ENCODE measurements around the gene PON2.
"Not testable (repeated sequence)": the region's sequence is repeated elsewhere in the genome, so short reads cannot be mapped to it uniquely, and the experiment has no call there.

The PON2 gene

DNA sequence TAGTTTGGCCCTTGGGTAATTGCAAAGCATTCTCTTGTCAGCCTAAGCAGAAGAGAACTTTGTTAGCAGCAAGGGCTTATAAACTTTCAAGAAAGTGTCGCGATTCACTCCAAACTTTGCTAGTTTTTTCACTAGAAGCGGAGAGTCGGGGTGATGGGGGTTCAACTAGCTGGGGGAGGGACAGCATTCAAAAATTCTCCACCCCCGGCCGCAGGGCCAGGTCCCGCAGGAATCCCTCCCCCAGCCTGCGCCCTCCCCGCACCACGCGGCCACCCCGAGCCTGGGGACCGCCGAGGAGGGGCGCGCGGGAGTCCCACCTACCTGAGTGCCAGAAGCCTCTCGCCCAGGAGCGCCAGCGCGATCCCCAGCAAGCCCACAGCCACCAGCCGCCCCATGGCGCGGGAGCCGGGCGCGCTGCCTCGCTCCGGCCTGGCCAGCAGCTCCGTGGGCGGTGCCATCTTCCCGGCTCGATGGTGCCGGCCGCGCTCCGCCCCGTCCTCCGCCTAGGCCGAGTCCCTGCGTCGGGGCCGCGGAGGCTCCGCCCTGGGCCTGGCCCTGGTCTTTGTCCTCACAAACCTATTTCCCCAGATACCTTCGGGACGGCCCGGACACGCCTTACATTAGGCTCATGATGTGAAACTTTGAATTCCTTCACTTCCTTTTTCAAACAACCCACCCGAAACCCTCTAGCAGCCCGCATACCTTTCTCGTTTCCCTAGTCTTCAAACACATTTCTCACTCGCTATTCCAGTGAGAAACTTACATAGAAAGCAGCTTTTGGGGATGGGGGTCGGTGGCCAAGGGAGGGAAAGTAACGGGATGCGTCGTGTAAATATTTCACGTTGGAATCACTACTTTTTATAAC, at the start of gene PON2:
PON2 (minus strand) TSS at position 472 of the 865 bp plus-strand sequence; CDS start at position 395, 77 bp downstream.
- DNase-seq (ENCODE audit: low read depth), result peak; percentile 84

DNA sequence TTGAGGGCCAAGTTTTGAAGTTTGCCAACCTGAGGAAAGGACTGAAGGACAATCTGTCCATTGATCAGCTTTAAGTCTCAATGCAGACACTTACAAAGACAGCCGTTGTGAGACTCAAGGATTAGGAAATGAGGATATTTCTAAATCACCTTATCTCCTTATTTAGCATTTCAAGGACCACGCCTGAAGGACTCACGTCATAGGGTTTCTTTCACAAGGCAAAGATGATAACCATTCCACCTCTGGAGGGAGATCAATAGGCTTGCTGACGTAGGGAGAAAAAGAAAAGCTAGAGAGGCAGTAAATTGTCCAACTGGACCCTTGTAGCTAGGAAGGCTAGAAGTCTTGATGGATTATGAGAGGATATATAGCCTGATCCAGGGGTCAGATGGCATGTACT, 47.6 kb upstream of the PON2 start:
- no peak for DNase-seq (ENCODE audit: low read depth)

DNA sequence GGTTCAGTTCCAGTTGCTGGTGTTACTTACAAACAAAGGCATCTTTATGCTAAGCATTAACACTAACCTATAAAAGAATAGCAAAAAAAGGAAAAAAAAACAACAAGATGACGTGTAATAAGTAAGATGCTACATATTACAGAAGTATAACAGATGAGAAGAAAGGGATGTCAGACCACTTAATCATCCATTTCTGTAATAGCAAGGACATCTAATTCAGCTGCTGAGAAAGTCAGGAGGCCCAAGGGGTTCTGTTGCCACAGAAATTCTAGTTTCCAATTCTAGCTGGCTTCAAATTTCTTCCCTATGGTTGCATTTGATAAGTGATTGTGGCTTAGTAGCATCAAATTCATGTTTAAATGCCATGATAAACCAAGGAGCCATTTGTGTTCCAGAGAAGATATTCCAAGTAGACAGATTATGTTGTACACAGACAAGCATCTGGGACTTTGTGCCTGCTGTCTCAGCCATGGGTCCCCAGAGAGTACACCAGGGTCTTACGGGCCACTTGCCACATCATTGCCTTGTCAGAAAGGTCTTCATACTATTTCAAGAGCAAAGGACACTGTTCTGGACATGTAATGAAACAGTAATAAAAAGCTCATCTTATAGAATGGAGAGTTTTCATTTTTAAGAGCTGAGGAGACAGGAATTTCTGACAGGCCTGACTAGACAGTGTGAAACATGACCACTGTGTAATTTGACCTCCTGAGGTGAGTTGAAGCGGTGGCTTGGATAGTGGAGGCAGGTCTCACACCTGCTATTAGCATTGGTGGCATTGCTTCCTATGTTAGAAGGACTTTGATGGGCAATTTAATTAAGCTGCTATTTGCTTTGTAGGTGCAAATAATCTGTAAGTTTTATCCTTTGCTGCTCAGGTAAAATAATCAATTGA, 46.7 kb upstream of the PON2 start:
- no peak for DNase-seq (ENCODE audit: low read depth)

DNA sequence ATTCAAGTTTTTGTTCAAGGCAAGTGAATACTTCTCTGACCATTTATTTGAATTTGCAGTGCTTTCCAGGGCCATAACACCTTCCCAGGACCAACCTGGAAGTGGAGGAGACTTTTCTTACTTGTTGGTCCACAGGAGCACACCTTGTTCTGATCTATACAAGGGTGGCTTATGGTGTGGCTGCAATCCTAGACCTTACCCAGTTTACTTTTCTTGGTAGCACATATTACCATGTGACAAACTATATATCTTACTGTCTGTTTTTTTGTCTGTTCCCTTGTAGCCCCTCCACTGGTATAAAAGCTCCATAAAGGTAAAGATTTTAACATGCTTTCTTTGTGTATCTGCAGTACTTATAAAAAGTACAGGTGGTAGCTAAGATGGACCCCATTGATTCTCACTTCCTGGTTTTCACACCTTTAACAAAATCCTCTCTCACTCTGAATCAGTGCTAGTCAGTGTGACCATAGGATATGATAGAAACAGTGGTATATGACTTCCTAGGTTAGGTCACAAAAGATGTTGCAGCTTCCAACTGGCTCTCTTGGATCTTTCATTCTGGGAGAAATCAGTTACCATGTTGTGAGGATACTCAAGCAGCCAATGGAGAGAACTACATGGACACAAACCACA, 45.3 kb upstream of the PON2 start:
- no peak for DNase-seq (ENCODE audit: low read depth)

DNA sequence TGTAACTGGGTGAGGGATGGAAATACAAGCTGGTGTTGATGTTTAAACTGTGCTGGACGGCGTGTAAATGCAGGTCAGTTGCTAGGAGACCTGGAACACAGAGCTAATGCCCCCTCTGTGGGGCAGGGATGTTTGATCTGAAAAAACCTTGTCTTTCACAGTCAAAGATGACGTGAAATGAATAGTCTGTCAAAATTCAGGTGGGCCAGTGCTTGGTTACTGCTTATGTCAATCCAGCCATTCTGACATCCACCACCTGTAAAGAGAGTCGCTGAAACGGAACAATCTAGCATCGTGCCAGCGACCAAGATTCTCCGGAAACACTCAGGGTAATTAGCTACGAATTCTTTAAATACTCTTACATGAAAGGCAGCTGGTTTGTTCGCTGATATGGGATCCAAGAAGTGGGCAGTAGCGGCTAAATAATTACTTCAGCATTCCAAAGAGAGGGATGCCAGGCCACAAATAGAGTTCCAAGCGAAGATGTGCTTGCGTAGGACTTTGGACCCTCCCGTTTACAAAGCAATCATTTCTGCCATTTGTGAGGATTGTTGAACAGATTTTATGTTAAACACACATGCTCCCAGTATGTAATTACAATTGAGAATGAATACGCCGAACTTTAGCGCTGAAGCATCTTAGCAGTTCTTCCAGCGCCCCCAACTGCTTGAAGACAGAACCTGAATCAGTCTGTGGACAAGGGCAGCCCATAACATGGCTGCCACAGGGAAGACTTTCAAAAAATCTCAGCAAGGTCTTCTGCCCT, 43.6 kb upstream of the PON2 start:
- DNase-seq (ENCODE audit: low read depth), result peak; percentile 43

DNA sequence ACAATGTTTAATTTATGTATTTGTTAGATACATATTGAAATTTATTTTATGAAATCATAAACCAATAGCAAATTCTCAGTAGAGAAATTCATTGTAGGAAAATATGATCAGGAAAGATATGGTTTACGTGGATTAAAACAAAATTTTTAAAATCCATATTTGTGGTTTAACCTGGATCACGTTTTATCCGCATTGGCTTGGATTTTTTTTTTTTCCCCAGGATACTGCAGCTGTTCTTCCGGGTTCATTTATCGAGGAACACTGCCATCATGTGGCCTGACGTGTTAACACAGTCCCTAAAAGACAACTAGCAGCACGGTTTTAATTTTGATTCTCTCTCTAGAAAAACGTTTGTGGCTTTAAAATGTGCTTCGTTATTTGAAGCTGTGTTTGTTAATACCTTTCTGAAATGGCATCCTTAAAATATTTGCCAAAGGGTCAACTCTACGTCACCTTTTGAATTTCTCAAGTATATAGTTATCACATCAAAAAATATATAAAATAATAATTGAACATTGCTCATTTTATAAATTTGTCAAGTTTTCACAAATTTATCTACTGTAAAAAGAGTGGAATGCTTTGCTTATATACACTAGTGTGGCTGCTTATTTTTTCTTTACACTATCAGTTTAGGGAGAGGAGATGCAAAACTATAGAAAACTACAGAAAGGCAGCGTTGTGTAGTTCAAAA, 42.2 kb upstream of the PON2 start:
- DNase-seq (ENCODE audit: low read depth), result peak; percentile 78

DNA sequence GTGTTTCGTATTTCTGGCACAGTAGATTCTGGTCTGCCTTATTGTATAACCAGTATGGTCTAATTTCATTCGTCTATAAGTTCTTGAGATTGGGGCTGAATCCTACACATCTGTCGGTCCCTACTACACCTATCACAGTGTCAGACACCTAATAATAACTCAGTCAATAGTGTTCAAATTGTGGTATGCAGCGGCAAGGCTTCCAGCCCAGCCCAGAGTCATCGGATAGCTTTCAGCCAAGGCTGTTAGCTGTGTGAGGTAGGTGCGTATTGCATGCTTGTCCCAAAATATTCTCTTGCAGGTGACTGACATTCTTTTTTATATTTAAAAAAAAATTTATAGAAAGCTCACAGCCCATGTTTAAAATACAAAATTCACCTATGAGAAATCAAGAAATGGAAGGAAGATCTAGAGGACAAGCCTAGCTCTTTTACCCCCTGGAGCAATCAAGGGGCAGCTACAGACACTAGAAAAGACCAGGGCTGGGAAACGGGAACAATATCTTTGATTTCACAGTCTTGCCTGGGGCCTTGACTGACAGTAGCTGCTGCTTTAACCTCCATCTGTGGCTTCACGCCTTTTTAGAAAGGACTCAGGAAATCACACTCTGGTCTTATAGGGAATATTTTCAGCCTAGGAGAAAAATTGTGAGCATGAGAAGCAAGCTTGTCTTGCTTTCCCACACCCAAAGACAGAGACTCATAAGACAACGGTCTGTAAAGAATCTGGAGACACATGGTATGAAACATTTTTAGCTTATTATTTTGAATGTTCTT, 41.4 kb upstream of the PON2 start:
- no peak for DNase-seq (ENCODE audit: low read depth)

DNA sequence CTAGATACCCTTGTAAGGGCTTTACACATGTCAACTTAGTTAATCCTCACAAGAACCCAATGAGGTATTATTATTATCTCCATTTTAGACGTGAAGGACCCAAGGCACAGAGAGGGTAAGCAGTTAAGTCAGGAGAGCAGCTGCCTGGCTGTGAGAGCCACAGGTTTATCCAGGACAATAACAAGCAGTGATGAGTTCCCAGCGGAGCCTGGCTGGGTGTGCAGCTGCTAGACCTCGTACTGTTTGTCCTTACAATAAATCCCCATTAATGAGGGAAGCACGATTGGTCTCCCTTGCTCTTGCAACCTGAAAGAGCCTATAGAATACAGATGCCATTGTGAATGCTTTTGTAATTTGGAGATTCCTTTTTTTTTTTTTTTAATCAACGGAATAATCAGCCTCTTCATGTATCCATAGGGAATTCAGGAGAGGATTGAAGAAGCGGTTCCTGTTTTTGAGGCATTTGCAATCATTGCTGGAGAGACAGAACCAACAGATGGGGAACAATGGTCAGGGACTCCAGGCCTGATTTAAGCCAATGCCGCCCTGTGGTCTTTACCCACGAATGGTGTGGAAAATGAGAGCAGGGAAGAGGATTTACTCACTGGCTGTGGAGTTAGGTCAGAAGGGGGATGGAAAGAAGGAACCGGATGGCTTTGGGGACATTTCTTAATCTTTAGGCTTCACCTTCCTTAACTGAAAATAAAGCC, 38.6 kb upstream of the PON2 start:
- no peak for DNase-seq (ENCODE audit: low read depth)

DNA sequence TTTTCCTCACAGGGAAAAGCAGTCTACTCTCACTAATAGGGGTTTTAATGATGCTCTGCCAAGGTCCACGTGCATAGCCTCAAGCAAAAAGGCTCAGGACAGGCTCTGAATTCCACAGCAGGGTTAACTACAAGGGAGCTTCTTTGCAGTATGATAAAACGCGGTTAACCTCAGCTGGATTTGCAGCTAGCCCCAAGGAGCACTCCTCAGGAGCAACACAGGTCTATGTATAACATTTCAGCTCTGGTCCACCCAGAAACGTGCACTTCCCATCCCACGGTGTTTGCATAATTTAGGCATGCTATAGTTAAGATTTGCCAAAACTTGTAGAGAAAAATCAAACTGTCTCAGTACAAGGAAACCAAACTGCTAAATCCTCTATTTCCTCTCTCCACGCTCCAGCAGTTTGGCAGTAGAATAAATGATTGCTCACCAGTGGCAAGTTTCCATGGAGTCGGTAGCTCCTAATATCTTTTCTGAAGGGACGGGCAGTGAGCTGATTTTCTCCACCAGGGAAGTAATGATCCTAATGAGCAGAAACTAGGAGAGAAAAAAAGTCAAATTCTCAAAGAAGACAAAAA, 37.8 kb upstream of the PON2 start:
- peak; percentile 12 for DNase-seq (ENCODE audit: low read depth)

DNA sequence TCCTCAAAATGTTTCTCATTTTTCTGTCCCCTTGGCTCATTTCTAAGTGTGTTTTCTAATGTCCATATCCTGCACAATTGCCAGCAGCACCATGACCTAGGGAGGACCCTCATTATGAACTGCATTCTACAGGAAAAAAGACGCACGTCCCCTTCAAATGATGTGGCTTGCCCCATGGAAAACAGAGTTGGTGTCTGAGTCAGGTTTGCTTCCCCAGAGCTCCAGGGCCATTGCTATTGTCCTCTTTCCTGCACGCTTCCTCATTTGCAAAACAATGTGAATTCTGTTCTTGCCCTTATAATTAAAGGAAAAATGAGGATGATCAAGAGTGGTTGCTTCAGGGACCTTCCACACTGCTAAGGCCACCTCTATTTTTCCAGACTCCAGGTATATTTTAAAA, 36.2 kb upstream of the PON2 start:
- no peak for DNase-seq (ENCODE audit: low read depth)

DNA sequence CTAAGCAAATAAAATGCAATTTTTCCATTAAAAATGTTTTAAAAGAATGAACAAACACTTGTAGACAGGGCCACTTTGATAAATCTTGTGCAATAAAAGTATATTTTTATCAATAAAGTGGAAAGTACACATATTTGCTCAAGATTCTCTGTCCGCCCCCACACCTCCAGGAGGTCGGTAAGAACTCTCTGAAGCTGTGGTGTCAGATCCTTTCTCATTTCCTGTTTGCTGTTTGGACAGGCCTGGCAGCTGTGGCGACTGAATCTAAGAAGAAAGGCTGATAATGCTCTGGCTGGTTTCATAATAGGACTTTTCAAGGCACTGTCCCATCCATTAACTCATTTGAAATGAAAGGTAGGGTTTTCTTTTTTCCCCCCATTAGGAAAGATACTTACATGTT, 35.6 kb upstream of the PON2 start:
- peak; percentile 38 for DNase-seq (ENCODE audit: low read depth)

DNA sequence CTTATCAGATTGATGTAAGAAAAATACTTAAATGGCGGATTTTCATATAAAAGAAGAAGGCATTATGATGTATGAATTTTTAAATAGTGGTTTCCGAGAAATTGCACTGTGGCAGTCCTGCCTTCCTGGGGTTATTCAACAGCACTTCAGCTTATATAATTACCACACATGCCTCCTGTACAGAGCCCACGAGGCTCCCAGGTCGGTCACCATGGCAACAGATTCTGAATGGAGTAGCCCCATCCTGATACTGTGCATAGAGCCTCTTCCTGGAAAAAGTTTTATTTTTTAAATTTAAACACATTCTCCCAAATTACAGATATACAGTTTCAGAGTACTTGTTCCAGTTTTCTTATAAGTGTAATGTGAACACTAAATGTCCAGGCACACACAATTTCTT, 35.0 kb upstream of the PON2 start:
- no peak for DNase-seq (ENCODE audit: low read depth)

DNA sequence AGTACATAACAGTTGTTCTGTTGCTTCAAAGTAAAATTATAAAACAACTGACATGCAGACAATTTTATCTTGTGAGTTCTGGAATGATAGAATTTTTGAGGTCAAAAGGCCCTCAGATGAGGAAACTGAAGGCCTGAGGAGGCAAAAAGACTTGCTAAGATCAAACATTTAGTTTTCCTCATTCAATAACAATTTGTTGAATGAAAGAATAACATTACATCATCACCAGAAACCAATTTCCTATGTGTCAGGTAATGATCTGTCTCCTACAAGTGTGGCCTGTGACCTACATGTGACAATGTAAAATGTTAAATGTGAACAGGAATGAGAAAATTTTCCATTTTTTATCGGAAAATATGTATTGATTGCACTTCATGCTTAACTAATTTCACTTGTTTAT, 34.4 kb upstream of the PON2 start:
- DNase-seq (ENCODE audit: low read depth), result no peak

DNA sequence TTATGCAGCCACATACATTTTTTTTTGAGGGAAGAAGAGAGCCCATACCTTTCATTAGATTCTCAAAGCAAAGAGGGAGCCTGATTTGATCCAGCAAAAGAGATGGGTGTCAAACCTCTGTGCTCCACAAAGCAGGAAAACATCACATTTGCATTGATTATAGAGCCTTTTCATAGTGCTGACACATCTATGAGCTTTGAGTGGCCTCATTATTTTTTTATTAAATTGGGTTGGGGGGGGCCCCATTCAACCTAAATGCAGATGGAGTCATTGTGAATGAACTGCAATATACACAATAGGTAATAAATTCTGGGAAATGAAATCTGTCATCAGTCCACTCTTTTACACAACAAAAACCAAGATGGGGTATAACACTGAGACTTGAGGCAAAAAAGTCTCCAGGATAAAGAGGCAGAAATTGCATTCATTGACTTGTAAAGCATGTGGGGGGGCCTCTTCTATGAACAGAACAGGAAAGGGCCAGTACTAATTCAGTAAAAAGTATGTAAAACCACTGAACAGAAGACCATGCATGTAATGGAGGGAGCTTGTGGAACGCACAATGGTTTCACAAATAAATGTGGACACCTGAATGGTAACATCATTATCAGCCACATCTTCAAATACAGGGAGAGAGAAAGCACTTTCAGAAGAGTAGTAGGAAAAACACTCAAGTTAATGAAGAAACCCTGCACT, 33.2 kb upstream of the PON2 start:
- no peak for DNase-seq (ENCODE audit: low read depth)

DNA sequence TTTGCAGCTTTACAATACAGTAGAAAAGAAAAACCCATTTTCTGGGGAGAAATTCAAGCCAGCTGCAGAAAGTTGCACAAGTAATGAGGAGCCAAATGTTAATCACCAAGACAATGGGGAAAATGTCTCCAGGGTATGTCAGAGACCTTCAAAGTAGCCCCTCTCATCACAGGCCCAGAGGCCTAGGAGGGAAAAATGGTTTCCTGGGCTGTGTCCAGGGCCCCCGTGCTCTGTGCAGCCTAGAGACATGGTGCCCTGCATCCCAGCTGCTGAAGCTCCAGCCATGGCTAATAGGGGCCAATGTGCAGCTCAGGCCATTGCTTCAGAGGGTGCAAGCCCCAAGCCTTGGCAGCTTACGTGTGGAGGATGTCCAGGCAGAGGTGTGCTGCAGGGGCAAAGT, 25.8 kb upstream of the PON2 start:
- not testable (repeated sequence) for DNase-seq (ENCODE audit: low read depth)

DNA sequence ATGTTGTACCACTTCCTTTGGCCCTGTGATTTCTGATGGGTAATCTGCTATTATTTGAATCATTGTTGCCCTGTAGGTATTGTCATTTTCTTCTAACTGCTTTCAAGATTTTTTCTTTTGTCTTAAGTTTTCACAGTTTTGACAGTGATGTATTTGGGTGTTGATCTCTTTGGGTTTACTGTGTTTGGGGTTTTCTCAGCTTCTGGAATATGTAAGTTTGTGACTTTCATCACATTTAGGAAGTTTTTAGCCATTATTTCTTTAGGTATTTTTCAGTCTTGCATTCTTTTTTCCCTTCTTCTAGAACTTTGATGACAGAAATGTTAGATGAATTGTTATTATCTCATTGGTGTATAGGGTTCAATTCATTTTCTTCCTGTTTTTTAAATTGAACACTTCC, 23.1 kb upstream of the PON2 start:
- no peak for DNase-seq (ENCODE audit: low read depth)

DNA sequence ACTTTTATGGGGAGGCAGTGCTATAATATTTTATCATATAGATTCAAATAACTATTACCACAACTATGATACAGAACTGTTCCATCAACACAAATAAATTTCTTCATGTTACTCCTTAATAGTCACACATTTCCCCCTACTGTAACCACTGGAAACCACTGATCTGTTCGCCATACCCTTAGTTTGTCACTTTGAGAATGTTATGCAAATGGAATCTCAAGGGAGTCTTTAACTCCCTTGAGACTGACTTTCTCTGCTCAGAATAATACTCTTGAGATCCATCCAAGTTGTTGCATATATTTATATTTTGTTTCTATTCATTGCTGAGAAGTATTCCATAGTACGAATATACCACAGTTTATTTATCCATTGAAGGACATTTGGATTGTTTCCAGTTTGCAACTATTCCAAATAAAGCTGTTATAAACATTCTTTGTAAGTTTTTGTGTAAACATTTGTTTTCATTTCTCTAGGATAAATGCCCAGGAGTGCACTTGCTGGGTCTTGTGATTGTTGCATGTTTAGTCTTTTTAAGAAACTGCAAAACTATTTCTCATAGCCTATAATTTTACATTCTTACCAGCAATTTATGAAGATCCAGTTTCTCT, 19.7 kb upstream of the PON2 start:
- no peak for DNase-seq (ENCODE audit: low read depth)

DNA sequence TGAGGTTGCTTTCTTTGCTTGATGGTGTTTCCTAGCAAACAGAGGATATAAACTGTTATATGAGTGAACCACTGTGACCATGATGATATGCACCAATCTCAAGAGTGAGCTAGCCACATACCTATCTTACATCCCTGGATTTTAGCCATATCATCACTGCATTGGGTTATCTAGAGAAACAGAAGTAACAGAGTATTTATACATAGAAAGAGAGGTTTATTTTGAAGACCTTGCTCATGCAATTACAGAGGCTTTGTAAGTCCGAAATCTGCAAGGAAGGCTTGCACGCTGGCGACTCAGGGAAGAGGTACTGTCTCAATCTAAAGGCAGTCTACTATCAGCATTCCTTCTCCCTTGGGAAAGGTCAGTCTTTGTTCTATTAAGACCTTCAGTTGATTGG, 11.8 kb upstream of the PON2 start:
- DNase-seq (ENCODE audit: low read depth), result no peak

All from ELR (cell line).